ENCODE results near the gene NREP. TPM values are rescaled to one million over a fixed set of nuclear protein-coding genes. Genes with fewer than 3 reads are reported as not detected.
A peak's percentile ranks its signal among the peaks of the same experiment; 100 is the strongest.

Gene NREP
- total RNA-seq, 1 donor from 2014 or later = 19.3 TPM

DNA sequence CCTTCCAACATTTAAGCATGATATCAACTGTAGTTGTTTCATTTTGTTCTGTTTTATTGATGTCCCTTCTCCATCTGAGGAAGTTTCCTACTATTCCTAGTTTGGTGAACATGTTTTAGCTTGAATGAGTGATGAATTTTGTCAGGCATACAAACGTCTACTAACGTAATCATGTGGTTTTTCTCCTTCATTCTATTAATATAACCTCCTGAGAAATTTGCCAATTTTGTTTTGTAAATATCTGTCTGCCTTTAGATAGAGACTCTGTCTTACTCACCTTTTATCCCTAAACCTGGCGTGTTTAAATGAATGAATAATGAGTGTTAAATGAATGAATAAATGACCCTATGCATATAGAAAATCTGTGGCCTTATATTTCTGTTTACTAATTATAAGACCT, 26.5 kb upstream of the NREP start:
- TF ChIP-seq, protein P1, sequence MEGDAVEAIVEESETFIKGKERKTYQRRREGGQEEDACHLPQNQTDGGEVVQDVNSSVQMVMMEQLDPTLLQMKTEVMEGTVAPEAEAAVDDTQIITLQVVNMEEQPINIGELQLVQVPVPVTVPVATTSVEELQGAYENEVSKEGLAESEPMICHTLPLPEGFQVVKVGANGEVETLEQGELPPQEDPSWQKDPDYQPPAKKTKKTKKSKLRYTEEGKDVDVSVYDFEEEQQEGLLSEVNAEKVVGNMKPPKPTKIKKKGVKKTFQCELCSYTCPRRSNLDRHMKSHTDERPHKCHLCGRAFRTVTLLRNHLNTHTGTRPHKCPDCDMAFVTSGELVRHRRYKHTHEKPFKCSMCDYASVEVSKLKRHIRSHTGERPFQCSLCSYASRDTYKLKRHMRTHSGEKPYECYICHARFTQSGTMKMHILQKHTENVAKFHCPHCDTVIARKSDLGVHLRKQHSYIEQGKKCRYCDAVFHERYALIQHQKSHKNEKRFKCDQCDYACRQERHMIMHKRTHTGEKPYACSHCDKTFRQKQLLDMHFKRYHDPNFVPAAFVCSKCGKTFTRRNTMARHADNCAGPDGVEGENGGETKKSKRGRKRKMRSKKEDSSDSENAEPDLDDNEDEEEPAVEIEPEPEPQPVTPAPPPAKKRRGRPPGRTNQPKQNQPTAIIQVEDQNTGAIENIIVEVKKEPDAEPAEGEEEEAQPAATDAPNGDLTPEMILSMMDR (IDR thresholded peaks at IDR 0.05) = no peak
- H3K4me1 ChIP-seq = peaks cover 4% of the 10 kb centered on the region
- no peak overlapping the region for H3K4me3 ChIP-seq
- intact Hi-C loops (cut with DNase I) = no loop called here
- H3K36me3 ChIP-seq = no peaks in the 10 kb centered on the region
- H3K27ac ChIP-seq = no peak overlapping the region
- no peaks in the 10 kb centered on the region for H3K27me3 ChIP-seq
- H3K9me3 ChIP-seq = no peaks in the 10 kb centered on the region
- DNase-seq (no peak), ATAC-seq (no peak)

DNA sequence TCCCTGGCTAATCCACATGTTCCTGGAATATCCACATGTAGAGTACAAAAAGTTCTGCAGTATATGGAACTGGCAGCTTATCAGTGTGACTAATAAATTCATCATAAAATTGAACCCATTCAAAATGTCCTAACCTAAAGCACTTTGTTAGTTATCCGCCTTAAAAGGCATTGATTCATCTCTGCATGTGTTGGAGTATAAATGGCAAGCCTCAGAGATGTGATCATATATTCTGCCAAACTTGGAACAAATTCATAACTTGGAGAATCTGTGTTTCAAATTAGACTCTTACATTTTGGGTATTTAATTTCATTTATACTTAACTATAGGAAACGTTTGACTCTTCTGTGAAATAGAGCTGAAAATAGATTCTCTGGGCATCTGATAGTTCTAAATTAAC, 25.2 kb upstream of the NREP start:
- intact Hi-C loops (cut with DNase I) = no loop called here
- DNase-seq = no peak
- Histone ChIP-seq H3K4me3 (no peak overlapping the region), H3K36me3 (no peaks in the 10 kb centered on the region), H3K9me3 (no peaks in the 10 kb centered on the region), H3K27me3 (no peaks in the 10 kb centered on the region), H3K27ac (no peak overlapping the region), H3K4me1 (peaks cover 4% of the 10 kb centered on the region)
- no peak for ATAC-seq
- TF ChIP-seq, protein P1 (IDR thresholded peaks at IDR 0.05) = no peak

DNA sequence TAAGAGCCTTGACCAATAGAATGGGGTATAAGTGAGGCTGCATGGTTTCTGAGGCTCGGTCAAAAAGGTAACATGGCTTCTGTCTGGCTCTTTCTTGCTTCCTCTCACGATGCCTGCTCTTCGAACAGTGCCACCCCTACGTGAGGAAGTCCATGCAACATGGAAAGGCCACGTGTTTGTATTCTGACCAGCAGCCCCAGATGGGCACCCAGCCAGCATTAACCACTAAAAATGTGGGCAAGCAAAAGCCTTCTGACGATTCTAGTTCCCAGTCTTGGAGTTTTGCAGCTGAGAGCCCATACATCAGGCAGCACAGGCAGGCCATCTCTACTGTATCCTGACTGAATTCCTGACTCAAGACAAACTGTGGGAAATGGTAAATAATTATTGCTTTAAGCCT, 24.2 kb upstream of the NREP start:
- H3K4me1 ChIP-seq = peaks cover 4% of the 10 kb centered on the region
- H3K4me3 ChIP-seq = no peak overlapping the region
- TF ChIP-seq, protein P1 (IDR thresholded peaks at IDR 0.05) = no peak
- no peak overlapping the region for H3K27ac ChIP-seq
- no peaks in the 10 kb centered on the region for H3K36me3 ChIP-seq
- DNase-seq (peak; percentile 67), ATAC-seq (peak; percentile 75)
- intact Hi-C loops (cut with DNase I) = no loop called here
- H3K27me3 ChIP-seq = no peaks in the 10 kb centered on the region
- no peaks in the 10 kb centered on the region for H3K9me3 ChIP-seq

DNA sequence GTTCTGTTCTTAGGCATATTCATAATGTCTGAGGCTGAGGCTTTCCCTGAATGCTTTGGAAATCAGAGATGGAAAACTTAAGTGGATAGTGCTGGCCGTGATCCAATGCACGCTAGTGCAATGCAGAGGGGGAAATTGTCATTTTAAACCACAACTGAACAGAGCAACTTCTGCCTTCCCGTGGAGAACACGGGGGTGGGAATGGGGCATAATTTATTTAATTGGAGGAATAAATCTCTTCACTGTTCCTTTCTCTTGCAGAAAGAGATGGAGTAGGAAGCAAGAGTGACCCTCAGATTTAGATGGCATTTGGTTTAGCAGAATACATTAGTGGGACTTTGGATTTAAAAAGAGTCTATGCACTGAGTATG, 22.9 kb upstream of the NREP start:
- no peaks in the 10 kb centered on the region for H3K9me3 ChIP-seq
- H3K27ac ChIP-seq = no peak overlapping the region
- H3K36me3 ChIP-seq = no peaks in the 10 kb centered on the region
- no peak for DNase-seq
- H3K4me3 ChIP-seq = no peak overlapping the region
- no peaks in the 10 kb centered on the region for H3K27me3 ChIP-seq
- ATAC-seq = peak; percentile 47
- intact Hi-C loops (cut with DNase I) = no loop called here
- peaks cover 9% of the 10 kb centered on the region for H3K4me1 ChIP-seq
- TF ChIP-seq, protein P1 (IDR thresholded peaks at IDR 0.05) = no peak

- no peaks in the 10 kb centered on the region for H3K9me3 ChIP-seq
- H3K27me3 ChIP-seq = no peaks in the 10 kb centered on the region
- intact Hi-C loops (cut with DNase I) = no loop called here
- DNase-seq (no peak), ATAC-seq (no peak)
- H3K4me1 ChIP-seq = peaks cover 14% of the 10 kb centered on the region
- no peak overlapping the region for H3K4me3 ChIP-seq
- no peaks in the 10 kb centered on the region for H3K36me3 ChIP-seq
- TF ChIP-seq, protein P1 (IDR thresholded peaks at IDR 0.05) = no peak
- no peak overlapping the region for H3K27ac ChIP-seq
Measured at GRCh38 chr5:111779260-111779921, 22.4 kb upstream of the NREP start.

Measured in upper lobe of right lung (tissue), 1 donor.